Kidney epithelial cell (primary cell): Measurements from ENCODE around the gene NEDD4L. TPM values are rescaled to one million over a fixed set of nuclear protein-coding genes. Genes with fewer than 3 reads are reported as not detected.
"Not testable (repeated sequence)": the region's sequence is repeated elsewhere in the genome, so short reads cannot be mapped to it uniquely, and the experiment has no call there.

Source experiments
- DNase-seq: peaks from one replicate; pipeline ENCODE4 v3.0.0-alpha.2; 2010; ENCODE audit warnings: low read depth
- H3K27me3 ChIP-seq: 2 replicates; pipeline ENCODE4 v1.6.0; 2011; ENCODE audit warnings: low read length; ENCODE audit not compliant: control insufficient read depth, insufficient read depth
- H3K36me3 ChIP-seq: 2 replicates; pipeline ENCODE4 v1.5.1; 2011; ENCODE audit warnings: low read length; ENCODE audit not compliant: control insufficient read depth, insufficient read depth
- H3K4me3 ChIP-seq: 2 replicates; pipeline ENCODE4 v1.5.1; 2011; ENCODE audit warnings: low read depth, mild to moderate bottlenecking, control low read depth, low read length
- CTCF ChIP-seq: IDR thresholded peaks from 2 replicates; pipeline ENCODE4 v1.5.1; 2011; ENCODE audit warnings: mild to moderate bottlenecking, moderate library complexity, low read length, control low read depth, inconsistent platforms; ENCODE audit not compliant: insufficient read depth, poor library complexity, severe bottlenecking
- total RNA-seq: library from RNA; depleted of rRNA; stranded (reverse); fragments of >200 nt; gene quantifications from 2 replicates; pipeline ENCODE4 v1.2.3, GENCODE V29; 2015

Gene NEDD4L
- total RNA-seq, 1 donor from 2014 or later = 88.3 TPM

GRCh38 chr18:58276789-58277739 is 233.0 kb downstream of the NEDD4L start:
- Histone ChIP-seq H3K27me3 (no peaks in the 10 kb centered on the region), H3K4me3 (no peak overlapping the region), H3K36me3 (peaks cover 2% of the 10 kb centered on the region)
- TF ChIP-seq CTCF = no peak
- no peak for DNase-seq

- DNase-seq = no peak
- H3K36me3 ChIP-seq = no peaks in the 10 kb centered on the region
- no peaks in the 10 kb centered on the region for H3K27me3 ChIP-seq
- H3K4me3 ChIP-seq = no peak overlapping the region
- TF ChIP-seq CTCF = no peak
These were observed 235.6 kb downstream of the NEDD4L start for GRCh38 chr18:58279504-58280175.

- no peak for DNase-seq
- no peaks in the 10 kb centered on the region for H3K27me3 ChIP-seq
- H3K36me3 ChIP-seq = no peaks in the 10 kb centered on the region
- no peak overlapping the region for H3K4me3 ChIP-seq
- TF ChIP-seq CTCF = no peak
These were observed 236.2 kb downstream of the NEDD4L start for GRCh38 chr18:58280191-58280590.

GRCh38 chr18:58282872-58283271 is 238.8 kb downstream of the NEDD4L start:
- H3K4me3 ChIP-seq, H3K36me3 ChIP-seq, H3K27me3 ChIP-seq, DNase-seq: not testable (repeated sequence)

GRCh38 chr18:58284699-58285448 is 240.8 kb downstream of the NEDD4L start:
- DNase-seq = no peak
- TF ChIP-seq CTCF = no peak
- Histone ChIP-seq H3K36me3 (no peaks in the 10 kb centered on the region), H3K27me3 (no peaks in the 10 kb centered on the region), H3K4me3 (no peak overlapping the region)

- Histone ChIP-seq H3K36me3 (no peaks in the 10 kb centered on the region), H3K27me3 (no peaks in the 10 kb centered on the region), H3K4me3 (no peak overlapping the region)
- DNase-seq = no peak
- no peak for TF ChIP-seq CTCF
These were observed 241.6 kb downstream of the NEDD4L start for GRCh38 chr18:58285449-58286130.
